Kidney epithelial cell (primary cell): ENCODE measurements around the gene JAKMIP2. TPM values are rescaled to one million over a fixed set of nuclear protein-coding genes. Genes with fewer than 3 reads are reported as not detected.

Experiments
- DNase-seq: peaks from one replicate; pipeline ENCODE4 v3.0.0-alpha.2; 2010; ENCODE audit warnings: low read depth
- H3K27me3 ChIP-seq: 2 replicates; pipeline ENCODE4 v1.6.0; 2011; ENCODE audit warnings: low read length; ENCODE audit not compliant: control insufficient read depth, insufficient read depth
- H3K36me3 ChIP-seq: 2 replicates; pipeline ENCODE4 v1.5.1; 2011; ENCODE audit warnings: low read length; ENCODE audit not compliant: control insufficient read depth, insufficient read depth
- H3K4me3 ChIP-seq: 2 replicates; pipeline ENCODE4 v1.5.1; 2011; ENCODE audit warnings: low read depth, mild to moderate bottlenecking, control low read depth, low read length
- CTCF ChIP-seq: IDR thresholded peaks from 2 replicates; pipeline ENCODE4 v1.5.1; 2011; ENCODE audit warnings: mild to moderate bottlenecking, moderate library complexity, low read length, control low read depth, inconsistent platforms; ENCODE audit not compliant: insufficient read depth, poor library complexity, severe bottlenecking
- total RNA-seq: library from RNA; depleted of rRNA; stranded (reverse); fragments of >200 nt; gene quantifications from 2 replicates; pipeline ENCODE4 v1.2.3, GENCODE V29; 2015

JAKMIP2 gene
- total RNA-seq, 1 donor from 2014 or later: 0.42 TPM

DNA sequence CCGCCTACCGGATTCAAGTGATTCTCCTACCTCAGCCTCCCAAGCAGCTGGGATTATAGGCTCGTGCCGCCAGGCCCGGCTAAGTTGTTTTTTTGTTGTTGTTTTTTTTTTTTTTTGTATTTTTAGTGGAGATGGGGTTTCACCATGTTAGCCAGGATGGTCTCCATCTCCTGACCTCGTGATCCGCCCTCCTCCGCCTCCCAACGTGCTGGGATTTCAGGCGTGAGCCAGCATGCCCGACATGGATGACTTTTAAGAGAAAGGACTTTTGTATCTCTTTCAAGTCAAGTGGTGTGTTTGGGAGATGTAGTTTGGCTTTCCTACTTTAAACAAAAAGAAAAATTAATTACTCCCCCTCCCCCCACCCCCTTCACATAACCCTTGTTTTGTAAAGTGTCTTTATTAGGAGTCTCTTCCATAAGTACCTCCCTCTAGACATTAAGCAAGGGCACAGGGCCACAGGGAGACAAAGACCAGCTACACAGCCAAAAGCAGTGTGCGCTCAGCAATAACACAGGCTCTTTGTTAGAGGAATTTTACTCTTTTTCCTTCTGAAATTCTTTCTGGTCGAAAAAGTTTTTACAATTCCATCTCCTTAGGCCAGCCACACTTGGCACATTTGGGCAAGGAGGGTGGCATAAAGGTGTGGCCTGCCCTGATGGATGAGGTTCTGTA, 31.2 kb downstream of the JAKMIP2 start:
- Histone ChIP-seq H3K27me3 (no peaks in the 10 kb centered on the region), H3K36me3 (no peaks in the 10 kb centered on the region), H3K4me3 (no peak overlapping the region)
- no peak for DNase-seq
- TF ChIP-seq CTCF: no peak

DNA sequence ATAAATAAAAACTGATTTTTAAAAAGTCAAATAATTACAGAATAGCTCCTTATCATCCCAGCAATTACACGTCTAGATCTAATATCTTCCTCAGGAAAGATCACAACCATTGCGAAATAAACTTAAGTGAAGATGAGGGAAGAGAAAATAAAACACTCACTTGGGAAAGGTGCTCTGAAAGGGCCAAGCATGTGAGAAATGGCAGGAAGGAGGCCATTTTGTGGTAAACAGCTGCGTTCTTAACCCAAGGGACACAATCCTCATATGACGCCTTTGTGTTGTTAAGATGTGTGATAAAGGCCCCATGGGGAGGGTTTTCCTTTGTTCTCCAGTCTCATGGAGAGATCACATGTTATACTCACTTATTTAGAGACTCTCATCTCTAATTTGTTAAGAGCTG, 32.5 kb downstream of the JAKMIP2 start:
- TF ChIP-seq CTCF: no peak
- H3K36me3 ChIP-seq: no peaks in the 10 kb centered on the region
- H3K27me3 ChIP-seq: no peaks in the 10 kb centered on the region
- H3K4me3 ChIP-seq: no peak overlapping the region
- no peak for DNase-seq

- no peaks in the 10 kb centered on the region for H3K27me3 ChIP-seq
These were observed 33.9 kb downstream of the JAKMIP2 start for GRCh38 chr5:147748590-147748989.

GRCh38 chr5:147746986-147747385, 35.5 kb downstream of the JAKMIP2 start:
- no peak overlapping the region for H3K4me3 ChIP-seq
- no peak for DNase-seq
- H3K36me3 ChIP-seq: no peaks in the 10 kb centered on the region
- TF ChIP-seq CTCF: no peak
- H3K27me3 ChIP-seq: no peaks in the 10 kb centered on the region

More at GRCh38 chr5:147748590-147748989, 33.9 kb downstream of the JAKMIP2 start:
- DNase-seq: no peak
- Histone ChIP-seq H3K36me3 (no peaks in the 10 kb centered on the region), H3K4me3 (no peak overlapping the region)
- TF ChIP-seq CTCF: no peak

GRCh38 chr5:147743678-147744374, 38.7 kb downstream of the JAKMIP2 start:
- Histone ChIP-seq H3K4me3 (no peak overlapping the region), H3K27me3 (no peaks in the 10 kb centered on the region), H3K36me3 (no peaks in the 10 kb centered on the region)
- no peak for TF ChIP-seq CTCF
- no peak for DNase-seq
